Activated CD4-positive, CD25-positive, alpha-beta regulatory T cell treated with anti-CD3 and anti-CD28 coated beads, Interleukin-2, amount 50 U/mL, for 16 hours (primary cell): Measurements from ENCODE around the gene NELFCD.
"Not testable (repeated sequence)": the region's sequence is repeated elsewhere in the genome, so short reads cannot be mapped to it uniquely, and the experiment has no call there.

Experiments used
- DNase-seq: peaks from one replicate; pipeline ENCODE4 v3.0.0-alpha.2; 2020; ENCODE audit warnings: low read depth, low spot score

NELFCD gene, protein sequence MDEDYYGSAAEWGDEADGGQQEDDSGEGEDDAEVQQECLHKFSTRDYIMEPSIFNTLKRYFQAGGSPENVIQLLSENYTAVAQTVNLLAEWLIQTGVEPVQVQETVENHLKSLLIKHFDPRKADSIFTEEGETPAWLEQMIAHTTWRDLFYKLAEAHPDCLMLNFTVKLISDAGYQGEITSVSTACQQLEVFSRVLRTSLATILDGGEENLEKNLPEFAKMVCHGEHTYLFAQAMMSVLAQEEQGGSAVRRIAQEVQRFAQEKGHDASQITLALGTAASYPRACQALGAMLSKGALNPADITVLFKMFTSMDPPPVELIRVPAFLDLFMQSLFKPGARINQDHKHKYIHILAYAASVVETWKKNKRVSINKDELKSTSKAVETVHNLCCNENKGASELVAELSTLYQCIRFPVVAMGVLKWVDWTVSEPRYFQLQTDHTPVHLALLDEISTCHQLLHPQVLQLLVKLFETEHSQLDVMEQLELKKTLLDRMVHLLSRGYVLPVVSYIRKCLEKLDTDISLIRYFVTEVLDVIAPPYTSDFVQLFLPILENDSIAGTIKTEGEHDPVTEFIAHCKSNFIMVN

DNA sequence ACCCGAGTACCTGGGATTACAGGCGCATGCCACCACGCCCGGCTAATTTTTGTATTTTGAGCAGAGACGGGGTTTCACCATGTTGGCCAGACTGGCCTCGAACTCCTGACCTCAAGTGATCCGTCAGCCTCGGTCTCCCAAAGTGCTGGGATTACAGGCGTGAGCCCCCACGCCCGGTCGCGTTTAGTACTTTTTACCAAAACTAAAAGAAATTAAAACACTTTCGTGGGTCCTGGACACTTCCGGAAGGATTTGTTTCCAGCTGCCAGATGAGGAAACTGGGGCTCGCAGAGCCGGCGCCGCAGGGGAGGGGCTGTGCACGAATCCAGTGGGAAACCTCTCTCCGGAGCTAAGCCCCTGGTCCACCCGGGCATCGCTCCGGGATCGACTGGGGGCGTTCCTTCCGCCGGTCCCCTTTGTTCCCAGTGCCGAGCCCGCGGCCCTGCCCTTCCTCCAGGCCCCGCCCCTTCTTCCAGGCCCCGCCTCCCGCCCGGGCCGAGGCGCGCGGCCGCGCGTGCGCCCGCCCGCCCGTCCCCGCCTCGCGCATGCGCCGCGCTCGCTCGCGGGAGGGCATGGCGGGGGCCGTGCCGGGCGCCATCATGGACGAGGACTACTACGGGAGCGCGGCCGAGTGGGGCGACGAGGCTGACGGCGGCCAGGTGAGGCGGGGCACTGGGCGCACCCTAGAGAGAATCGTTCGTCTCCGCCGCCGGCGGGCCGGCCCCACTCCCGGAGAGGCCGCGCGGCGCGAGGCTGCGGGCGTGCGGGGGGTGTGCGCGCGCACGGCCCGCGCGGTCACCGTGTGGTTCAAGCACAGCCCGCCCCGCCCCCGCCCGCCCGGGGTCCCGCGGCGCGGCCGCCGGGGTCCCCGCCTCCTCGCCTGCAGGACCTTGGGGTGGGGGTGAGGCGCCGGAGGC is at the start of gene NELFCD:
Gene NELFCD (plus strand): TSS at position 546 of the 917 bp plus-strand sequence. CDS start 54 bp downstream, at position 600.
- peak; percentile 74 for DNase-seq

DNA sequence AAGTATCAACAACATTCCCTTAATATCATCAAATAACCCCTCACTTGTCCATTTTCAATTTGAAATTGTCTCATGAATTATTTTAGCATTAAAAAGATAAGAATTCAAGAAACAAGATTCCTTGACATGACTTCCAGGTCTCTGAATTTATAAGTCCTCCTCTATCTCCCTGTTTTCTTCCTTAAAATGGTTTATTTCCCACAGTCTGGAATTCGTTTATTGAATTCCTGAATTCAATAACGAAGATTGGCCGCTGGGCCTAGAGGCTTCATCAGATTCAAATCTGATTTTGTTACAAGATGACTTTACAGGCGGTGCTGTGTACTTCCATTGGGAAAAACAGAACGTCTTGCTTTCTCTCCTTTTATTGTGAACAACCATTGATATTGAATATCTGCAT is 48.9 kb upstream of the NELFCD start:
- no peak for DNase-seq

DNA sequence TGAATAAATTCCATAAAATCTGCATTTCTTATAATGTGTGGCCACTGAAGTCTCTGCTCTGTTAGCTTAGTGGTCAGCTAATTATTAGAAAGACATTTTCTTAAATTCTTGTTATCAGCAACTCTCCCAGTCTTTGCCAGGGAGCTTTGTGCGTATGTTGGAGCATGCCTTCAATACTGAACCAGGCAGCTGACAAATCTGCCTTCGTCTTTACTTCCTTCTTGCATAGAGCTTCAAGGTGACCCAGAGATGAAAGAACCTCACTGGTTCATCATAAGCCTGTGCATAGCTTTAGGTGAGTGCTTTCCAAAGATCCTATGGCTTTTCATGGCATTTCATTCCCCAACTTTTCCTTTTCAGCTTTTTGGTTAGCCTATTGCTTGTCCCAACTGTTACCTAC is 43.0 kb upstream of the NELFCD start:
- no peak for DNase-seq

DNA sequence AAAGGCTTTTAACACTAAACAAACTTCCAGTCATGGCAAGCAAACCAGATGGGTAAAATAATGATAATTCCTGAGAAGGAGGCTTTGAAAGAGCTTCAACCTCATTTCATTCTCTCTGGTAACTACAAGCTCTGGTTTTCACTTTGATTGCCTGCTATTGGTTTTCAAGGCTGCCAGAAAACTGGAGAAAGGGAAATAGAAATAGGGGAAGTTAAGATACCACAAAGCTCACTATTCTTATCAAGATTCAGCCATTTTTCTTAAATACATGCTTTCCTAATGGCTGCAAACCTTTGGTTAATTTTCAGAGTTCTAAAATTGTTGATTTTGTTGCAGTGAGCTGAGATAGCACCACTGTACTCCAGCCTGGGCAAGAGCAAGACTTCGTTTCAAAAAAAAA is 42.5 kb upstream of the NELFCD start:
- no peak for DNase-seq

DNA sequence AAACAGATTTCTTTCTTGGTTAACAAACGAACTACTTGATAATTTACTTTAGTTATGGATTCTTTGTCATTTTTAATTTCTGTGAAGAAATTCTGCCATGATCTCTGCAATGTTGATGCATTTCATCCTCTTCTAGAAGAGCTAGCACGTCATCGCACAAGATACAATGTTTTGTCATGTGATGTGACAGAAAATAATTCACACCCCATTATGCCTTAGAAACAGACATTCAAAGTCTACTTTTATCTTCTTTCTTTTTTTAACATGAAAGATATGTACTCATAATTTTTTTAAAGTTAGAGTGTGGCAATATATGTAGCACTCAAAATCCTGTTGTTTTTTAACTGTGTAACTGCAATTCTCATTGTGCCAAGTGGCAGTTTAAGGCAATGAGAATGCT is 39.6 kb upstream of the NELFCD start:
- DNase-seq, result no peak

DNA sequence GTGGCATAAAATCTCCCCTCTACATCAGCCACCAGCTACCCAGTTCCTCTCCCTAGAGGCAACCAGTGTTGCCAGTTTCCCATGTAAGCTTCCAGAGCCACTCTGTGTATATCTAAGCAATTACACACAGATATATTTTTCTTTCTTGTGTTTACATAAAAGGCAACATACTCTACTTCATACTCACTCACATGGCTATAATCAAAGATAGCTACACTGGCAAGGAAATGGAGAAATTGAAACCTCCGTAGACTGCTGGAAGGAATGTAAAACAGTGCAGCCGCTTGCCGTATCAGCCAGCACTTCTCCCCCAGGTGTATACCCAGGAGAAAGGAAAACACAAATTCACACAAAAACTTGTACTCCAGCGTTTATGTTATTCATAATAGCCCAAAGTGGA is 38.5 kb upstream of the NELFCD start:
- DNase-seq, result no peak

DNA sequence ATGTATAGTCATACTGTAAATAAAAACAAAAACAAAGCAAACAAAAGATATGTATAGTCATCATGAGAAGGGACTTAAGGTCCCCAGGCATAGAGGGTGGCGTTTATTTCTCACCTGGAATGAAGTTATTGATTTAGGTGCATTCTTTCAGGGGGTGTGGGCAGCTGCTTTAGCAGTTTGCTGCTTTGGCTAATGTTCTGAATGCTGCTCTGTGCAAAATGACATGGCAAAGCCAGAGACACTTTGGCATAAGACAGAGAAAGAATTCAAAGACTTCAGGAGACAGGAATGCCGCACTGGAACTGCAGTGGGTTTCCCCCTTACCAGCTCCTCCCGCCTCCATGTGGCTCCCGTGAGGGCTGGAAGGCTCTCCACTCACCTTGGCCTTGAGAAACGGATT is 36.4 kb upstream of the NELFCD start:
- DNase-seq, result no peak

DNA sequence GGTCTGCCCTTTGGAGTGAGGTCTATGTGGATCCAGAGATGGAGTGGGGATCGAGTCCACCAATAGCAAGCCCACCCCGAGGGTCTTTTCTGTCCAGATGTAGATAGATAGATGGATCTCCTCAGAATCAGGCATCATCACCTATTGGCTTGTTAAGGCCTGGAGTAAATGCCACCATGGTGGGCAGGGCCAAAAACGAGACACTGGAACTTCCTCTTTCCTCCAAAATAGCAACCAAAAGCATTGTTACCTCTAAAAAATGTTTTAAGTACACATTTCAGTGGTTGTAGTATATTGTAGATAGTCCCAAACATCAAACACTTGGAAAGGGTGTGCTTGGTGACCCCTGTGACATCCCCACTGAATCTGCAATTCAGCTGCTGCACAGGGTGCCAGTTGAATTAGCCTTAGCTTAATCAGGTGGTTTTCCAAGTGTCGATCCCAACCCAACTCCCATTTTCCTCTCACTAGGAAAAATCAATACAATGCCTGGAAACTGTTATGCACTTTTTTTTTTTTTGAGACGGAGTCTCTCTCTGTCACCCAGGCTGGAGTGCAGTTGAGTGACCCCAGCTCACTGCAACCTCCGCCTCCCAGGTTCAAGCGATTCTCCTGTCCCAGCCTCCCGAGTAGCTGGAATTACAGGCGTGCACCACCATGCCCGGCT is 35.0 kb upstream of the NELFCD start:
- DNase-seq, result no peak

DNA sequence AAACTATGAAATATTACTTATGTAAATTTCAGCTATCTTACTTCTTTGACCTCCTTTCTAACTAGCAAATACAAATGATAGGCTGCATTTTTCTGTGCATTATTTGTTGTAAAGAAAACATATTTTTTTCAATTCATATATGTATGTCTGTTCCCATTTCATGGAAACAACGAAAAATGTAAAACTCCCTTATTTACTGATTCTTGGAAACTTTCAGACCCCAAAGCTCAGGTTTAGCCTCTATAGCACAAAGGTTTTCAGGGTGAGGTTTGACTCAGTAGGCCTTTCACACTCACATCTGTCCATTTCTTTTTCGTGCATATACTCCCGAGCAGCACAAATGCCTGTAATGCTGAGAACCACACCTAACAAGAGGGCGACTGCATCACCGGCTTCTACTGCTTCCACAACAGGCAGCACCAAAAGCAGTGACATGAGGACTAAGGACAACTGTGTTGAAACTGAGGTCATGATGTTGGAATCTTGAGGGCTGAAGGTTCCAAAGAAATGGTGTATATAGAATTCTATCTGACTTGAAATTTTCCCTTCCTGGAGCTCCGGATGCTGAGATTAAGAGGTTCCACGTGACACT is 33.2 kb upstream of the NELFCD start:
- not testable (repeated sequence) for DNase-seq

DNA sequence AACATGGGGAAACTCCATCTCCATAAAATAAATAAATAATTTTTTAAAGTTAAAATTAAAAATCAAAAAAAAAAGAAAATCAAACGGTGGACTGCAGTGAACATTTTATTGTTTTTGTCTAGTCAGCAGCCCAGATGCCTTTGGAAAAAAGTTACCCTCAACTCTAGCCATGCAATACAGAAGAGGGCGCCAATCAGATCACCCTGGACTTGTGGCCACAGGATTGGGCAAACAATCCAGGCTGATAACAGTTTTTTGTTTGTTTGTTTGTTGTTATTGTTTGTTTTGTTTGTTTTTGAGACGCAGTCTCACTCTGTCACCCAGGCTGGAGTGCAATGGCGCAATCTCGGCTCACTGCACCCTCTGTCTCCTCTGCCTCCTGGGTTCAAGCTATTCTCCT is 30.5 kb upstream of the NELFCD start:
- no peak for DNase-seq

DNA sequence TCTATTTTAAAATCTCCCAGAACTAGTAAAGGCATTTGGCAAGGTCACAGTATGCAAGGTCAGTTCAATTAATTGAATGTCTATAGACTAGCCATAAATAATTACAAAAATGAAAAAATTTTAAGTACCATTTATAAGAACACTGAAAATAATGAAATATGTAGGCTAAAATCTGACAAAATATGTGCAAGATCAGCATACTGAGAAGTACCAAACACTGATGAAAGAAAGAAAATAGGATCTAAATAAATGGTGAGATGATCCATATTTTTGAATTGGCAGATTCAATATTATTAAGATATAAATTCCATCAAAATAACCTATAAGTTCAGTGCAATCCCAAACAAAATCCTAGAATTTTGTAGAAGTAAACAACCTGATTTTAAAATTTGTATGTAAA is 28.0 kb upstream of the NELFCD start:
- no peak for DNase-seq

DNA sequence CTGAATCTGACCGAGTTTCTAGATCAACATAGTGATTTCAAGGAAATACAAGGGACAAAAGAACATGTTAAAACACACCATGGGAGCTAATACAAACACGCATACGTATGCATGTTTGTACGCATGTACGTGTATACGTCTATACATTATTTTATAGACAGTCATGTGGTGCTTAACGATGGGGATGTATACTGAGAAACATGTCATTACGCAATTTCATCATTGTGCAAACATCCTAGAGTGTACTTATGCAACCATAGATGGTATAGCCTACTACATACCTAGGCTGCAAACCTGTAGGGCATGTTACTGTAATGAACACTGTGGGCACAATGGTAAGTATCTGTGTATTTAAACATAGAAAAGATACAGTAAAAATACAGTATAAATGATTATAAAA is 25.0 kb upstream of the NELFCD start:
- no peak for DNase-seq

DNA sequence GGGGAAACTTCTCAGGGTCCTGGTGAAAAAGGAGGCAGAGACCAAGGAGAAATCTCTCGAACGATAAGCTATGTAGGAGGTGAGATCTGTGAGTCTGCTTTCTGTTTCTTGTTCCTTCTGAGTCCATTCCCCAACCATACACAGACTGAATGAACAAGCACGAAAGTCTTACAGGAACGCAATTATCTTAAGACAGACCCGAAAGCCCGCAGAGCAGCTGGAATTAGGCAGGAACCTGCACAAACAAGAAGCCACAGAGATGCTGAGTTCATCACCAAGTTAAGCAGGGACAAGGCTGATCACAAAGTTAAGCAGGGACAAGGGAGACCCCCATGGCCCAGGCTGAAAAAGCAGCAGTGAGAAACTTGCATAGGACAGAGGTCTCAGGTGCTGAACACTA is 21.4 kb upstream of the NELFCD start:
- no peak for DNase-seq

DNA sequence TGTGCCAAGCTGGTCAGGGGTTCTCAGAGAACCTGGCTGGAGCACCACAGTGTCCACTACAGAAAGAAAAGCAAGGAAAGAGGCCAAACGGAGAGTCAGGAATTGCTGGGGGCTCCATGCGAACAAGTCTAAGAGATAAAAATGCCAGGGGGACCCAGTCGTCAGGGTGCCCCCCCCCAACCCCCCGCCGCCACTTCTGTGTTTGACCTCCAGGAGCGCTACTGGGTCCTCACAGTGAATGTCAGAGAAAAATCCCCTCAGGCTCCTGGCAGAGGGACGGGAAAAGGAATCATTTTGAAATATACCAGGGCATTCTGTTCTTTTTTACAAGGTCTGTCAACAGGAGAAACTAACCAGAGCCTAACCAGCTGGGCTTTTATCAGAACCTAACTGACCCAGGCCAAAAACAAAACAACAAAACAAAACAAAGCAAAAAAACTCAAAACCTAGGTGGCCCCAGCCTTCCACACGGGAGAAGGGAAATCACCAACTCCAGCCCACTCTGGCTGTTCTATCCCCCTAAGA is 17.9 kb upstream of the NELFCD start:
- DNase-seq, result no peak

DNA sequence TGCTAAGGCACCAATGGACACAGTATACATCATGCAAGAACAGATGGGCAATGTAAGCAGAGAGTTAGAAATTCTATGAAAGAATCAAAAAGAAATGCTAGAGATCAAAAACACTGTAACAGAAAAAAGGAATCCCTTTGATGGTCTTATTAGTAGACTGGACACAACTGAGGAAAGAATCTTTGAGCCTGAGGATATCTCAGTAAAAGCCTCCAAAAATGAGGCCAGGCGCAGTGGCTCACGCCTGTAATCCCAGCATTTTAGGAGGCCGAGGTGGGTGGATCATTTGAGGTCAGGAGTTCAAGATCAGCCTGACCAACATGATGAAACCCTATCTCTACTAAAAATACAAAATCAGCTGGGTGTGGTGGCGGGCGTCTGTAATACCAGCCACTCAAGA is 17.1 kb upstream of the NELFCD start:
- not testable (repeated sequence) for DNase-seq

DNA sequence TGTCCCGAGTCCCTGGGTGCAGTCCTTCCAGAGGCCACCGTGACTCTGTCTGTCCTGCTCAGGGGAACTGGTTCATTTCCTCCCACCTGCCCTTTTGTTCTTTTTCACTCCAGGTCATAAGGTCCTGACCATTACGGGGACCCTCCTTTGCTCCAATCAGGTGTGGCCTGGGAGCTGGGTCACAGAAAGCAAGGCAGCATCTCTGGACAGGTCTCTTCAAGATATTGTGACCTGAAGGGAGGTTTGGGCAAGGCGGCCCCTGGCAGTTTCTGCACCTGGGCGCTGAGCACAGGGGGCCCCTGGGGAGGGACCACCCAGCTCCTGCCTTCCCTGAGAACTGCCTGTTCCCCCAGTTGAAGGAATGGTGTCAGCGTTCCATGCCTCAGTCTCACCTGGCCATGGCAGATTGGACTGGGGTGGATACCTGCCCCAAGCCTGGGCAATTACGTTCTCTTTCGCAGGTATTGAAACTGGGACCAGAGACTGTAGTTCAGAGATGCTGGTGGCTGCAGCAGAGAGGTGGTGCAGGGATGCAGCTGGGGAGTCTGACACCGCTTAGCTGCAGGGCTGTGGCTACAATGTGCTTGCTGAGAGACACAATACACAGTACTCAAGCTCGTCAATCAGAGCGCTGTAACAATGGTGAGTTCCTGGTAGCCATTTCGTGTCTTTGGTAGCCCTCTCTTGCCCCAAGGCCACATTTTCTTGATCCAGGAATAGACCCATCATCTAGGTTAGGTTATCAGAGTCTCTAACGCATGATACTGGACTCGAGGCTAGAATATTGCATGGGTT is 15.6 kb upstream of the NELFCD start:
- DNase-seq, result no peak

DNA sequence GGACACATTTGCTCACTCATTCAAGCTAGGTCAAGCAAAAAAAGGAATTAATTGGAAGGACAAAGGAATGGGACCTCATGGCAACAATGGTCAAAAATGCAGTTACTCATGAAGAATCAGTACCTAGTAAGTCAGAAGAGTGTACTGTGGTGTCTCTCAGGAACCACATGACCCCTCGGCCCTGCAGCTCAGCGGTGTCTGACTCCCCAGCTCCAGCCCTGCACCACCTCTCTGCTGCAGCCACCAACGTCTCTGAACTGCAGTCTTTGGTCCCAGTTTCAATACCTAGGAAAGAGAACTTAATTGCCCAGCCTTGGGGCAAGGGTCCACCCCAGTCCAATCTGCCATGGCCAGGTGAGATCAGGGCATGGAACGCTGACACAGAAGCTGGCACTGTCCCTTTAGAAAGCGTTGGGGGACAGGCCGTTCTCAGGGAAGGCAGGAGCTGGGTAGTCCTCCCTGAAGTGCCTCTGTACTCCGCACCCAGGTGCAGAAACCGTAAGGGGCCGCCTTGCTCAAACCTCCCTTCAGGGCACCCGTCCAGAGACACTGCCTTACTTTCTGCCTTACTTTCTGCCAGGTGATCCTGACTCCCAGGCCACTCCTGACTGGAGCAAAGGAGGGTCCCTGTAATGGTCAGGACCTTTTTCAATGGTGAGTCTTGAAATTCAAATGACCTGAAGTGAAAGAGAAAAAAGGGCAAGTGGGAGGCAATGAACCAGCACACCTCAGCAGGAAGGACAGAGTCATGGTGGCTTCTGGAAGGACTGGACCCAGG is 13.2 kb upstream of the NELFCD start:
- DNase-seq, result no peak

DNA sequence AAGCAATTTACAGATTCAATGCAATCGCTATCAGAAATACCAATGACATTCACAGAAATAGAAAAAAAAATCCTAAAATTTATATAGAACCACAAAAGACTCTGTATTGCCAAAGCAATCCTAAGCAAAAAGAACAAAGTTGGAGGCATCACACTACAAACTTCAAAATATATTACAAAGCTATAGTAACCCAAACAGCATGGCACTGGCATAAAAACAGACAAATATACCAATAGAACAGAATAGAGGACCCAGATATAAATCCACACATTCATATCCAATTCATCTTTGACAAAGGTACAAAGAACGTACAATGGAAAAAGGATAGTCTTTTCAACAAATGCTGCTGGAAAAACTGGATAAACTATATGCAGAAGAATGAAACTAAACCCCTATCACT is 11.6 kb upstream of the NELFCD start:
- DNase-seq, result no peak

DNA sequence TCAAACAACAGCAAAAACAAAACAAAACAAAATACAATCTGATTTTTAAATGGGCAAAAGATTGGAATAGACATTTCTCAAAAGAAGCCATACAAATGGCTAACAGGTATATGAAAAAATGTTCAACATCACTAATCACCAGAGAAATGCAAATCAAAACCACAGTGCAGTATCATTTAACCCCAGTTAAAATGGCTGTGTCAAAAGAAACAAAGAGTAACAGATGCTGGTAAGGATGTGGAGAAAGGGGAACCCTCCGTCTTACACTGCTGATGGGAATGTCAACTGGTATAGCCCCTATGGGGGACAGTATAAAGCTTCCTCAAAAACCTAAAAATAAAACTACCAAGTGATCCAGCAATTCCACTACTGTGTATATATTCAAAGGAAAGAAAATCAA is 10.9 kb upstream of the NELFCD start:
- DNase-seq, result no peak

DNA sequence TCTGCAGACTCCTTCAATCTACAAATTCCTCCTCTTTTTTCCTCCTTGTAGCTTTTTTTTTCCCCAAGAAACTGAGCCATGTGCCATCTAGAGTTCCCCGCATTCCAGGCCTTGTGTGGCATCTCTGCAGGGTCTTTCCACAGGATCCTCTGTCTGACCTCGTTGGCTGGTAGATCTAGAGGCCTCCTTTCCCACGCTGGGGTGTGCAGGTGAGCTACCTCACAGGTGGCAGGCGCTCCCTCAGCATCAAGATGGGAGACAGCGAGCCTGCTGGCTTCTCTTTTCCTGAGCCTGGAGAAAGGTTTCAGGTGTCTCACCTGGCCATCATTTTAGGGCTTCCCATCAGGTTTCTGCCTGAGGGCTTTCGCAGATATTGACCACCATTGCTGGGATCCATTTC is 9.6 kb upstream of the NELFCD start:
- no peak for DNase-seq
